Muscle of arm (tissue), 12 donors: ENCODE results near the gene NELFCD. TPM values are rescaled to one million over a fixed set of nuclear protein-coding genes. Genes with fewer than 3 reads are reported as not detected.
"Not testable (repeated sequence)": the region's sequence is repeated elsewhere in the genome, so short reads cannot be mapped to it uniquely, and the experiment has no call there.

ENCODE experiments used
- DNase-seq: peaks from one replicate; pipeline ENCODE4 v3.0.0-alpha.2; 2013
- polyA plus RNA-seq, 12 donors: library from polyadenylated mRNA; unstranded; fragments of 120-200 nt; gene quantifications; one replicate each; pipeline ENCODE4 v1.2.1, GENCODE V29; 2013; ENCODE audit not compliant: insufficient read length in 12 of 12

NELFCD gene
- polyA plus RNA-seq, 12 donors = 46.8 to 95.9 (median 59.8) TPM; not detected in 1

DNA sequence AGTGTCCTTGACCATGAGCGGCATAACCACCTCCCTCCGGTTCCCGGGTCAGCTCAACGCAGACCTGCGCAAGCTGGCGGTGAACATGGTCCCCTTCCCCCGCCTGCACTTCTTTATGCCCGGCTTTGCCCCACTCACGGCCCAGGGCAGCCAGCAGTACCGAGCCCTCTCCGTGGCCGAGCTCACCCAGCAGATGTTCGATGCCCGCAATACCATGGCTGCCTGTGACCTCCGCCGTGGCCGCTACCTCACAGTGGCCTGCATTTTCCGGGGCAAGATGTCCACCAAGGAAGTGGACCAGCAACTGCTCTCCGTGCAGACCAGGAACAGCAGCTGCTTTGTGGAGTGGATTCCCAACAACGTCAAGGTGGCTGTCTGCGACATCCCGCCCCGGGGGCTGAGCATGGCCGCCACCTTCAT is 43.1 kb downstream of the NELFCD start:
- no peak for DNase-seq

GRCh38 chr20:59025086-59025485 is 44.0 kb downstream of the NELFCD start:
- no peak for DNase-seq

GRCh38 chr20:59025511-59025910 is 44.5 kb downstream of the NELFCD start:
- DNase-seq = no peak

- no peak for DNase-seq
Observed at GRCh38 chr20:59026904-59027740, 46.1 kb downstream of the NELFCD start.

GRCh38 chr20:59027741-59028320 is 46.8 kb downstream of the NELFCD start:
- no peak for DNase-seq

- DNase-seq = no peak
Observed at GRCh38 chr20:59028812-59029211, 47.8 kb downstream of the NELFCD start.

DNA sequence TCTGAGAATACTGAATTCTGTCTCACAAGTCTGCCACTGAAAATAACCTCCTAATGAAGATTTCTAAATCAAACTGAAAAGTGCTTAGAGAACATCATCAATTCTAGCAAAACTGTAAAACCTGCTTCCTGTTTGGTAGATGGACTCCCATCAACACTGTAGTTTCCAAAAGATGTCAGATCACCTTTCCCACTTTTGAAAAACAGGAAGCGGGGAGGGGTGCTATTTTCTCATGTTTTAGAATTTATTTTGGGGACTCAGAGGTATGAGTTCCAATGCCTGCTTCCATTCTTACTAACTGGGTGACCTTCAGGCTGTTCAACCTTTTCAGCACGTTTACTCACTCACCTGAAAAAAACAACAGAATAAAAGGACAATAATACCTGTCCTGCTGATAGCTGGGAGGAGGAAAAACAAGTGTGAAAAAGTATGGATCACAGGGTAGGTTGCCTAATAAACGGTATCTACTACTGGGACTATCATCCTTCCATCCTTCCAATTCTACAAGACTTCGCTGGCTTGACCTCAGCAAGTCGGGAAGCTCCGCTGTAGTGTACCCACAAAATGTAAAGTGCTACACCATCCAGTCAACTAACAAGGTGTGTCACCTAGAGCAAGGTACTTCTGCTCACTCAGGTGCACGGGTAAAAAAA is 50.0 kb downstream of the NELFCD start:
- no peak for DNase-seq

- no peak for DNase-seq
Observed at GRCh38 chr20:59031564-59032022, 50.5 kb downstream of the NELFCD start.

GRCh38 chr20:59032023-59032712 is 51.1 kb downstream of the NELFCD start, which contains the start of gene ATP5F1E:
ATP5F1E (minus strand) TSS chr20:59032335; CDS start chr20:59032251, 84 bp downstream.
- peak; percentile 91 for DNase-seq

DNA sequence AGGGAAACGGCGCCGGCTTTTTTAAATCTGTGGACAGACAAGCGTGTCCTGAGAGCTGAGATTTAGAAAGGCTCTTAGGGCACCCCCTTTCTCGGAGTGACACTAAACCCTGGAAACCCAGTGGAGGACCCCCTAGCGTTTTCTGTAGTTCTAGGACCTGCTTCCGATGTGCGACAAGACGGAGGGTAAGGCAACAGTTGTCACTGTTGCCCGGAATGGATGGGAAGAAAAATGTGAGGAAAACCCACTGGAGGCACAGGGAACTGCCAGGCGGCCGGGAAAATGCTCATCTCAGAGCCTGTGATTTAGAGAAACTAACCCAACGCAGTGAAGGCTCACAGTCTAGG is 51.6 kb downstream of the NELFCD start:
- DNase-seq = no peak

DNA sequence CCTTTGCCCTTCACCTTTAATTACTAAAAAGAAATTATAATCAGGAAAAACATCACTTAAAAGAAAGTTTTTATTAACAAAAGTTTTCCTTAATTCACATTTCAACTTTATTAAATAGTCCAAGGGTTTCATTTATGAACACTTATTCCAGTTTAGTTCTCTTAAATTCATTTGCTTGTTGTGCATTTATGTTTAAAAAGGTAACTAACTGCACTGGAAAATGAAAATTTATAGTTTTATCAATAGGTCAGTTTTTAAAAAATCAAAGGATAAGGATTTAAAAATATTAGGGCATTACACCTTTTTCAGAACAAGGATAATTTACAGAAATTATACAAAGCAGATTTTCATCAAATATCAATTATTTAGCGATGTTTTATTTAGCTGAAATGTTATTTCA is 52.0 kb downstream of the NELFCD start:
- DNase-seq = no peak

- DNase-seq = no peak
Observed at GRCh38 chr20:59033616-59034165, 52.6 kb downstream of the NELFCD start.

DNA sequence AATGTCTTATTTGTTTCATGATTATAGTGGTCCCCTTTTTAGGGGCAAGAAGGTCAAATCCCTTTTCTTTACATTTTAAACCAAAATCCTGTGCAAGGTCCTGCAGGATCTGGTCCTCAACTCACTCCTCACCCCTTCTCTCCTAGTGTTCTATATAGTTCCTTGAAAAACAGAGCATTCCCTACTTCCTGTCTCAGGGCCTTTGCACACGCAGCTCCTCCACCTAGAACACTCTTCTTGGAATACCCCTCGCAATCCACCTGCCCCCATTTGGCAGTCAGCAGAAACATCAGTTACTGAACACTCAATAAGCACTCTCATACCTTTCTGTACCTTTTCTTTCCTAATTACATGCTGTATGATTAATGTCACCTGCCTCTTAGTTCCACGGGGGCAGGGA is 54.3 kb downstream of the NELFCD start:
- no peak for DNase-seq

GRCh38 chr20:59037386-59037785 is 56.3 kb downstream of the NELFCD start:
- DNase-seq = no peak

DNA sequence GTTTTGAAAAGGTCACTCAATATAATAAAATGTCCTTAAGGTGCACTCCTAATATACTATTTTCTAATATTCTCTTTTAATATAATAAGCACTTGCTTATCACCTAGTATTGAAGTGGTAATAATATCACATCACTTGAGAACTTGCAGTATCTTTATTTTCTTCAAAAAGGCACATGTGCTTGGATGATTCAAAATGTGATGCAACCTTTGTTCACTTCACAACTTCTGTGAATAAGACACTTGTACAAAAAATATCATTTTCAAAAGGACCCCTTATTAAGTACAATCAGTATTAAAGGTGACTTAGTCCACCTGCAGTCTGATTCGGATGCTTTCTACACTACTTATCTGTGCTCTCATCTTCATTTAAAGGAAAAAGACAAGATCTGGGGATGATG is 58.2 kb downstream of the NELFCD start:
- no peak for DNase-seq

DNA sequence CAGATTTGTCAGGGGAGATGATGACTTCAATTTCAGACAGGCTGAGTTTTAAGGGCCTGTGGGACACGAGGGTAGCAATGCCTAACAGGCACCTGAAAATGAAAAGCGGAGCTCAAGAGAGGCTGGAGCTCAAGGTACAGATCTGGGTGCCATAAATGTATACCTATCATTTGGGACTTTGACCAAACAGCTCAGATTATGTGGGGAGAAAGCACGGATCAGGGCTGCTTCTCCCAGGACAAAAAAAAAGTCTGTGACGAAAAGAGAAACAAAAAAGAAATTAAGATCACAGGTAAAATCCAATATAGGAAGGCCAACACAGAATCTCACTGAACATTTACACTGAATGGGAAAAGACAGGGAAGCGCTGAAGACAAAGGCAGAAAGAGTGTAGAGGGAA is 59.6 kb downstream of the NELFCD start:
- no peak for DNase-seq

DNA sequence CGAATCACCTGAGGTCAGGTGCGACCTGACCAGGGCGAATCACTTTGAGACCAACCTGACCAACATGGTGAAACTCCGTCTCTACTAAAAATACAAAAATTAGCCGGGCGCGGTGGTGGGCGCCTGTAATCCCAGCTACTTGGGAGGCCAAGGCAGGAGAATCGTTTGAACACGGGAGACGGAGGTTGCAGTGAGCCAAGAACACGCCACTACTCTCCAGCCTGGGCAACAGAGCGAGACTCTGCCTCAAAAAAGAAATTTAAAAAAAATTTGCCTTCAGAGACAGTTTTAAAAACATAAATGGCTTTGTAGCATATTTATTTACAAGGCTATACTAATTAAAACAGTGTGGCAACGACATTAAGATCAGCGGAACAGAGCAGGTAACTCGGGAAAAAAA is 60.4 kb downstream of the NELFCD start:
- DNase-seq = not testable (repeated sequence)

DNA sequence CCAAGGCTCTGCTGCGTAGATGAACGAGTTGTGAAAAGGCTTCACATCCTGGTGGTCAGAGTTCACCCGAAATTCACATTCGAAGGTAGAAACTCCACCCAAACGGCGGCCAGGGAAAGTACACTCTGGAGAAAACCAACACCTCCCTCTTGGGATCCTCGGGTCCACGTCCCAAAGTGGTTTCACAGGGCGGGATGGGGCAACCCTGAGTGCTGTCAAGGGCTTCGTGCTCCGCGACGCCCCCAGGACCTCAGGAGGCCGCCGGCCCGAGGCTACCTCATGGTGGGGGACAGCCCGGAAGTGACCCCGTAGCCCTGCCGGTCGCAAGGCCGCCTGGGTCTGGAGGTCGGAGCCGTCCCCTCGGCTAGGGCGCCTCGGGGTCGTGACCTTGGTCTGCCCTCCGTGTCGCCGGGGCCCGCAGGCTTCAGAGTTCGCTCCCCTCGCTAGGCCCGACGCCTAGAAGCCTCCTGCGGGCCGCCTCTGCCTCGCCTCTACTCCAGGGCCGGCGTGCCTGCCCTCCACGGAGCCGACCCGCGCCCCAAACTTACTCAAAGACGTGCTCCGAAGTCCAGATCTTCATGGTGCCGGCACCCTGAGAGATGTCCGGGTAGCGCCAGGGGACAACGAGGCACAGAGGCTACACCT is 61.2 kb downstream of the NELFCD start, which contains the start of gene PRELID3B:
Gene PRELID3B (minus strand): TSS at position 636 of the 645 bp plus-strand sequence. CDS start 56 bp downstream, at position 580.
- DNase-seq = no peak

GRCh38 chr20:59042796-59043631 is 62.0 kb downstream of the NELFCD start:
- peak; percentile 93 for DNase-seq

DNA sequence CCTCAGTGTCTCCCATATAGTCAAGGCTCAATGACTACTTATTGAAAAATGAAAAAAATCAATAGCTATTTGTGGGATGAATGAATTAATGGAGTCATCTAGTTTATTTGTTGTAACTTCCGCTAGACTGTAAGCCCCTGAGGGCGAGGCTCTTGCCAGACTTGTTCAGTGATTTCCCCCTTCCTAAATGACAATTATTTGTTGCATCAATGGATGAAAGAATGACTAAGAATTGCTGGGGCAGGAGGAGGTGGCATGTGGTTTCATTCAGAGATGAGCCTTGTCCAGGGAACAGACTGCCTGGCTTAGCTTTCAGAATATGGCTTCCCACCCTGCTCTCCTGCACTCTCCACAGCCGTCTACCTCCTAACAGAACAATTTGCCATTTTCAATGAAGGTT is 62.6 kb downstream of the NELFCD start:
- no peak for DNase-seq
